K562 (cell line): ENCODE data around the gene PDHB. TPM values are rescaled to one million over a fixed set of nuclear protein-coding genes. Genes with fewer than 3 reads are reported as not detected.

Experiments
- CEBPG ChIP-seq, 3 experiments: fragments of 200-800 bp in 1 of 3; sonication (Bioruptor generic) in 1 of 3; sonication (generic) in 1 of 3; formaldehyde crosslinking in 1 of 3; IDR thresholded peaks in 2 of 3; conservative IDR thresholded peaks in 1 of 3; 2 replicates each; pipeline versions ENCODE4 v1.6.1 to v1.8.0; 2016 to 2022; ENCODE audit warnings: missing compliant biosample characterization in 2 of 3, missing genetic modification characterization in 2 of 3, mild to moderate bottlenecking in 1 of 3, missing genetic modification reagents in 1 of 3
- KLF16 ChIP-seq: IDR thresholded peaks from 2 replicates; pipeline ENCODE4 v1.6.1; 2016; ENCODE audit warnings: antibody characterized with exemption
- MIER1 ChIP-seq: fragments of 450-650 bp; IDR thresholded peaks from 2 replicates; pipeline ENCODE4 v1.6.1; 2016; ENCODE audit warnings: antibody characterized with exemption, mild to moderate bottlenecking, low read depth
- PRMT5 ChIP-seq: sonication (generic); formaldehyde crosslinking; IDR thresholded peaks from 2 replicates; pipeline ENCODE4 v1.5.0; 2020; ENCODE audit warnings: missing genetic modification reagents
- RNF2 ChIP-seq: sonication (generic); IDR thresholded peaks from 2 replicates; pipeline ENCODE4 v1.6.1; 2016
- SNRNP70 ChIP-seq: fragments of 200-400 bp; formaldehyde crosslinking; optimal IDR thresholded peaks from 2 replicates; pipeline ENCODE3; 2017; ENCODE audit warnings: low read depth, low read length
- TAL1 ChIP-seq: fragments of 450-650 bp; IDR thresholded peaks from 2 replicates; pipeline ENCODE4 v1.6.1; 2016; ENCODE audit warnings: mild to moderate bottlenecking
- TBL1XR1 ChIP-seq, 2 experiments: IDR thresholded peaks; 2 replicates each; pipeline ENCODE4 v1.6.1; 2012; ENCODE audit warnings: improper control_type of control experiment in 2 of 2, low read length in 2 of 2, mild to moderate bottlenecking in 1 of 2
- ZBTB17 ChIP-seq: fragments of 450-650 bp; formaldehyde crosslinking; IDR thresholded peaks from 2 replicates; pipeline ENCODE4 v1.4.0; 2020; ENCODE audit warnings: mild to moderate bottlenecking
- ZZZ3 ChIP-seq: fragments of 450-650 bp; IDR thresholded peaks from 2 replicates; pipeline ENCODE4 v1.6.1; 2016; ENCODE audit warnings: antibody characterized with exemption, mild to moderate bottlenecking, moderate library complexity
- polyA plus RNA-seq, 8 experiments: library from polyadenylated mRNA; depleted of rRNA in 4 of 8; stranded (reverse) in 5 of 8; unstranded in 3 of 8; fragments of >200 nt; fragmentation: Nextera tagmentation in 2 of 8; fragmentation: Illumina TruSeq in 1 of 8; extraction: Ambion mirVana in 2 of 8; extraction: Trizol in 1 of 8; gene quantifications; 2 replicates each; pipeline versions ENCODE4 v1.2.1 to v1.2.3, GENCODE V29; 2011 to 2014; ENCODE audit warnings: inconsistent platforms in 1 of 8, missing spikeins in 1 of 8
- total RNA-seq, 7 experiments: library from RNA; depleted of rRNA in 6 of 7; stranded (reverse); fragments of >200 nt in 6 of 7; fragmentation: Illumina TruSeq in 2 of 7; extraction: Trizol in 2 of 7; gene quantifications; 2 replicates each; pipeline versions ENCODE4 v1.2.1 to v1.2.3, GENCODE V29; 2011 to 2021; ENCODE audit warnings: low replicate concordance in 1 of 7
- TF ChIP-seq, protein P1 (sequence below), 2 experiments: fragments of 450-650 bp; formaldehyde crosslinking in 1 of 2; IDR thresholded peaks; 2 replicates each; pipeline versions ENCODE4 v1.4.0 to v1.6.1; 2014 to 2020; ENCODE audit warnings: mild to moderate bottlenecking in 2 of 2, borderline replicate concordance in 1 of 2, low read depth in 1 of 2
- TF ChIP-seq, protein P2 (sequence below): IDR thresholded peaks from 3 replicates; pipeline ENCODE4 v1.6.1; 2011; ENCODE audit warnings: borderline replicate concordance, mild to moderate bottlenecking; ENCODE audit not compliant: insufficient read length, insufficient read depth

PDHB gene
- total and polyA plus RNA-seq, 9 of the 15 experiments (the other 6 are each of a cell fraction or from before 2014, with no cell fraction given), result 51.2 to 178 (median 85.2) TPM

- TF ChIP-seq SNRNP70 (no peak), TAL1 (peak; percentile 53), ZZZ3 (no peak), TBL1XR1 (IDR thresholded peaks at IDR 0.05; ENCODE audit: low read length in 2 of 2) (peak in 1 of 2 experiments; percentile 57; a peak in 1 of 4 replicates), PRMT5 (CRISPR knock-in tag) (no peak), MIER1 (no peak), KLF16 (peak; percentile 67; the same call in 1 of the 2 replicates), CEBPG (CRISPR knock-in tag; IDR thresholded peaks at IDR 0.05) (peak; percentile 82), CEBPG (tag; conservative IDR thresholded peaks at IDR 0.05 in 1 of 2, IDR thresholded peaks at IDR 0.05 in 1 of 2) (peak; percentile 95 to 97), ZBTB17 (no peak), RNF2 (no peak)
- TF ChIP-seq, protein P1, sequence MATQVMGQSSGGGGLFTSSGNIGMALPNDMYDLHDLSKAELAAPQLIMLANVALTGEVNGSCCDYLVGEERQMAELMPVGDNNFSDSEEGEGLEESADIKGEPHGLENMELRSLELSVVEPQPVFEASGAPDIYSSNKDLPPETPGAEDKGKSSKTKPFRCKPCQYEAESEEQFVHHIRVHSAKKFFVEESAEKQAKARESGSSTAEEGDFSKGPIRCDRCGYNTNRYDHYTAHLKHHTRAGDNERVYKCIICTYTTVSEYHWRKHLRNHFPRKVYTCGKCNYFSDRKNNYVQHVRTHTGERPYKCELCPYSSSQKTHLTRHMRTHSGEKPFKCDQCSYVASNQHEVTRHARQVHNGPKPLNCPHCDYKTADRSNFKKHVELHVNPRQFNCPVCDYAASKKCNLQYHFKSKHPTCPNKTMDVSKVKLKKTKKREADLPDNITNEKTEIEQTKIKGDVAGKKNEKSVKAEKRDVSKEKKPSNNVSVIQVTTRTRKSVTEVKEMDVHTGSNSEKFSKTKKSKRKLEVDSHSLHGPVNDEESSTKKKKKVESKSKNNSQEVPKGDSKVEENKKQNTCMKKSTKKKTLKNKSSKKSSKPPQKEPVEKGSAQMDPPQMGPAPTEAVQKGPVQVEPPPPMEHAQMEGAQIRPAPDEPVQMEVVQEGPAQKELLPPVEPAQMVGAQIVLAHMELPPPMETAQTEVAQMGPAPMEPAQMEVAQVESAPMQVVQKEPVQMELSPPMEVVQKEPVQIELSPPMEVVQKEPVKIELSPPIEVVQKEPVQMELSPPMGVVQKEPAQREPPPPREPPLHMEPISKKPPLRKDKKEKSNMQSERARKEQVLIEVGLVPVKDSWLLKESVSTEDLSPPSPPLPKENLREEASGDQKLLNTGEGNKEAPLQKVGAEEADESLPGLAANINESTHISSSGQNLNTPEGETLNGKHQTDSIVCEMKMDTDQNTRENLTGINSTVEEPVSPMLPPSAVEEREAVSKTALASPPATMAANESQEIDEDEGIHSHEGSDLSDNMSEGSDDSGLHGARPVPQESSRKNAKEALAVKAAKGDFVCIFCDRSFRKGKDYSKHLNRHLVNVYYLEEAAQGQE (IDR thresholded peaks at IDR 0.05; ENCODE audit: borderline replicate concordance), result peak; percentile 77
- TF ChIP-seq, protein P1 (CRISPR knock-in tag; IDR thresholded peaks at IDR 0.05; ENCODE audit: low read depth), result no peak
- TF ChIP-seq, protein P2, sequence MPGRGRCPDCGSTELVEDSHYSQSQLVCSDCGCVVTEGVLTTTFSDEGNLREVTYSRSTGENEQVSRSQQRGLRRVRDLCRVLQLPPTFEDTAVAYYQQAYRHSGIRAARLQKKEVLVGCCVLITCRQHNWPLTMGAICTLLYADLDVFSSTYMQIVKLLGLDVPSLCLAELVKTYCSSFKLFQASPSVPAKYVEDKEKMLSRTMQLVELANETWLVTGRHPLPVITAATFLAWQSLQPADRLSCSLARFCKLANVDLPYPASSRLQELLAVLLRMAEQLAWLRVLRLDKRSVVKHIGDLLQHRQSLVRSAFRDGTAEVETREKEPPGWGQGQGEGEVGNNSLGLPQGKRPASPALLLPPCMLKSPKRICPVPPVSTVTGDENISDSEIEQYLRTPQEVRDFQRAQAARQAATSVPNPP, result no peak
Observed at GRCh38 chr3:58471025-58471887, 37.6 kb upstream of the PDHB start (continued).
